HL-60 (cell line): ENCODE results near the gene SERPINA5.

Experiments
- DNase-seq, 2 experiments: peaks; one replicate each; pipeline ENCODE4 v3.0.0-alpha.2; 2010 to 2020; ENCODE audit warnings: low read depth in 1 of 2, low spot score in 1 of 2
- H3K27ac ChIP-seq: fragments of 250-450 bp; sonication (Bioruptor Pico); replicated peaks from 2 replicates; pipeline ENCODE4 v1.5.1; 2020; ENCODE audit warnings: mild to moderate bottlenecking, moderate library complexity
- H3K27me3 ChIP-seq: fragments of 250-450 bp; sonication (Bioruptor Pico); 2 replicates; pipeline ENCODE4 v1.5.1; 2021; ENCODE audit warnings: mild to moderate bottlenecking, moderate library complexity; ENCODE audit not compliant: insufficient read depth, poor library complexity, severe bottlenecking
- H3K4me3 ChIP-seq: replicated peaks from 2 replicates; pipeline ENCODE4 v1.5.1; 2011; ENCODE audit warnings: mild to moderate bottlenecking, control low read depth, low read length; ENCODE audit not compliant: insufficient read depth
- GABPA ChIP-seq: IDR thresholded peaks from 2 replicates; pipeline ENCODE4 v1.6.1; 2012; ENCODE audit warnings: low read depth
- POLR2AphosphoS5 ChIP-seq: IDR thresholded peaks from 2 replicates; pipeline ENCODE4 v1.6.1; 2012; ENCODE audit warnings: low read depth
- SPI1 ChIP-seq: IDR thresholded peaks from 2 replicates; pipeline ENCODE4 v1.6.1; 2012; ENCODE audit warnings: low read depth, mild to moderate bottlenecking, borderline replicate concordance
- TF ChIP-seq, protein P1 (sequence below): IDR thresholded peaks from 2 replicates; pipeline ENCODE4 v1.6.1; 2012; ENCODE audit warnings: low read depth; ENCODE audit not compliant: insufficient replicate concordance
- TF ChIP-seq, protein P2 (sequence below): IDR thresholded peaks from one replicate; pipeline ENCODE4 v1.5.1; 2011; ENCODE audit warnings: low read length, control low read depth, inconsistent platforms; ENCODE audit not compliant: insufficient read depth

Gene SERPINA5

GRCh38 chr14:94620597-94620996 lies 39.4 kb downstream of the SERPINA5 start:
- DNase-seq: no peak
- Histone ChIP-seq H3K4me3 (no peak overlapping the region), H3K27ac (no peak overlapping the region), H3K27me3 (peaks cover 4% of the 10 kb centered on the region)
- TF ChIP-seq, protein P1, sequence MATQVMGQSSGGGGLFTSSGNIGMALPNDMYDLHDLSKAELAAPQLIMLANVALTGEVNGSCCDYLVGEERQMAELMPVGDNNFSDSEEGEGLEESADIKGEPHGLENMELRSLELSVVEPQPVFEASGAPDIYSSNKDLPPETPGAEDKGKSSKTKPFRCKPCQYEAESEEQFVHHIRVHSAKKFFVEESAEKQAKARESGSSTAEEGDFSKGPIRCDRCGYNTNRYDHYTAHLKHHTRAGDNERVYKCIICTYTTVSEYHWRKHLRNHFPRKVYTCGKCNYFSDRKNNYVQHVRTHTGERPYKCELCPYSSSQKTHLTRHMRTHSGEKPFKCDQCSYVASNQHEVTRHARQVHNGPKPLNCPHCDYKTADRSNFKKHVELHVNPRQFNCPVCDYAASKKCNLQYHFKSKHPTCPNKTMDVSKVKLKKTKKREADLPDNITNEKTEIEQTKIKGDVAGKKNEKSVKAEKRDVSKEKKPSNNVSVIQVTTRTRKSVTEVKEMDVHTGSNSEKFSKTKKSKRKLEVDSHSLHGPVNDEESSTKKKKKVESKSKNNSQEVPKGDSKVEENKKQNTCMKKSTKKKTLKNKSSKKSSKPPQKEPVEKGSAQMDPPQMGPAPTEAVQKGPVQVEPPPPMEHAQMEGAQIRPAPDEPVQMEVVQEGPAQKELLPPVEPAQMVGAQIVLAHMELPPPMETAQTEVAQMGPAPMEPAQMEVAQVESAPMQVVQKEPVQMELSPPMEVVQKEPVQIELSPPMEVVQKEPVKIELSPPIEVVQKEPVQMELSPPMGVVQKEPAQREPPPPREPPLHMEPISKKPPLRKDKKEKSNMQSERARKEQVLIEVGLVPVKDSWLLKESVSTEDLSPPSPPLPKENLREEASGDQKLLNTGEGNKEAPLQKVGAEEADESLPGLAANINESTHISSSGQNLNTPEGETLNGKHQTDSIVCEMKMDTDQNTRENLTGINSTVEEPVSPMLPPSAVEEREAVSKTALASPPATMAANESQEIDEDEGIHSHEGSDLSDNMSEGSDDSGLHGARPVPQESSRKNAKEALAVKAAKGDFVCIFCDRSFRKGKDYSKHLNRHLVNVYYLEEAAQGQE: no peak
- TF ChIP-seq SPI1 (no peak), GABPA (no peak), POLR2AphosphoS5 (no peak)
- TF ChIP-seq, protein P2, sequence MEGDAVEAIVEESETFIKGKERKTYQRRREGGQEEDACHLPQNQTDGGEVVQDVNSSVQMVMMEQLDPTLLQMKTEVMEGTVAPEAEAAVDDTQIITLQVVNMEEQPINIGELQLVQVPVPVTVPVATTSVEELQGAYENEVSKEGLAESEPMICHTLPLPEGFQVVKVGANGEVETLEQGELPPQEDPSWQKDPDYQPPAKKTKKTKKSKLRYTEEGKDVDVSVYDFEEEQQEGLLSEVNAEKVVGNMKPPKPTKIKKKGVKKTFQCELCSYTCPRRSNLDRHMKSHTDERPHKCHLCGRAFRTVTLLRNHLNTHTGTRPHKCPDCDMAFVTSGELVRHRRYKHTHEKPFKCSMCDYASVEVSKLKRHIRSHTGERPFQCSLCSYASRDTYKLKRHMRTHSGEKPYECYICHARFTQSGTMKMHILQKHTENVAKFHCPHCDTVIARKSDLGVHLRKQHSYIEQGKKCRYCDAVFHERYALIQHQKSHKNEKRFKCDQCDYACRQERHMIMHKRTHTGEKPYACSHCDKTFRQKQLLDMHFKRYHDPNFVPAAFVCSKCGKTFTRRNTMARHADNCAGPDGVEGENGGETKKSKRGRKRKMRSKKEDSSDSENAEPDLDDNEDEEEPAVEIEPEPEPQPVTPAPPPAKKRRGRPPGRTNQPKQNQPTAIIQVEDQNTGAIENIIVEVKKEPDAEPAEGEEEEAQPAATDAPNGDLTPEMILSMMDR: no peak

DNA sequence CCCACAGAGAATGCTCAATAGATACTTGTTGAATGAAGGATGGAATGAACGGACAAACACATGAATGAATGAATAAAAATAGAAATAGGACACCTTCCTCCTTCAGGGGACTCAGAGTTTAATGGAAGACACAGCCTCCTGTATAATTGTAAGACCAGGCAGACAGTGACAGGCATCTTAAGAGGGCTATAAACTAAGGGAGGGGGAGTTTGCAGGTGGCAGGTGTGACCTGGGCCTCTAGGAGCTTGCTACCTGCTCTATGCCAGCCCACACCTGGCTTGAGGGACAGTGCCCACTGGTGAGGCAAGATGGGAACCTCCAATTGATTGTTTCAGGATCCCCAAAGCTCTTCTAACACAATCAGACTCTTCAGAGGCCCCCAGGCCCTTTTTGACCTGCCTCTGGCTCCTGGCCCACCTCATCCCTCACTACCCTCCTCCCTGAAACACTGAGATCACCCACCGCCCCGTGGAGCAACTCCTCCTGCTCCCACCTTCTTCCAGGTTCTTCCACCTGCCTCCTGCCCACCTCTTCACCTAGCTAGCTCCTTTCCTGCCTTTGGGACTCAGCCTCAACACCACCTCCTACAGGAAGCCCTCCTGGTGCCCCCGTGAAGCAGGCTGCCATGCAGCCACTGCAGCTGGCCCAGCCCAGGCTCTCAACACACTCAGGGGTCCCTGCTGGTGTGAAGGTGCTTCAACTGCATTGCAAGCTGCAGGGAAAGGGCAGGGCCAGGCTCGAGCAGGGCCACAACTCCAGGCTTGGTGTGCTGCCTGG lies 40.3 kb downstream of the SERPINA5 start:
- DNase-seq: no peak
- Histone ChIP-seq H3K27ac (no peak overlapping the region), H3K27me3 (peaks cover 4% of the 10 kb centered on the region), H3K4me3 (no peak overlapping the region)
- no peak for TF ChIP-seq POLR2AphosphoS5
- TF ChIP-seq, protein P1: no peak
- TF ChIP-seq GABPA: no peak
- no peak for TF ChIP-seq SPI1
- TF ChIP-seq, protein P2: no peak

GRCh38 chr14:94622653-94623421 lies 41.6 kb downstream of the SERPINA5 start:
- Histone ChIP-seq H3K4me3 (no peak overlapping the region), H3K27me3 (peaks cover 4% of the 10 kb centered on the region), H3K27ac (no peak overlapping the region)
- DNase-seq: no peak
- TF ChIP-seq SPI1 (no peak), POLR2AphosphoS5 (no peak), GABPA (no peak)
- TF ChIP-seq, protein P1: no peak
- TF ChIP-seq, protein P2: no peak
